SK-N-SH treated with all-trans-retinoic acid at 6 μM for 48 hours (cell line): ENCODE results near the gene GRB14.

Experiments used
- ATAC-seq: fragments of 200-7000 bp; cut with Tn5 transposase; 3 replicates; pipeline ENCODE4 v1.9.1; 2020; ENCODE audit warnings: mild to moderate bottlenecking, moderate library complexity
- ARNTL ChIP-seq: fragments of 450-650 bp; formaldehyde crosslinking; IDR thresholded peaks from 2 replicates; pipeline ENCODE4 v1.5.0; 2020; ENCODE audit warnings: low read depth, mild to moderate bottlenecking, moderate library complexity, borderline replicate concordance
- BACH2 ChIP-seq: fragments of 250-450 bp; sonication (Bioruptor Pico); IDR thresholded peaks from 2 replicates; pipeline ENCODE4 v1.9.0; 2021; ENCODE audit warnings: mild to moderate bottlenecking, borderline replicate concordance
- CSDC2 ChIP-seq: fragments of 250-450 bp; sonication (Bioruptor Pico); IDR thresholded peaks from 2 replicates; pipeline ENCODE4 v1.5.0; 2020; ENCODE audit warnings: mild to moderate bottlenecking, moderate library complexity
- ESRRG ChIP-seq: fragments of 250-450 bp; sonication (Bioruptor Pico); IDR thresholded peaks from 2 replicates; pipeline ENCODE4 v1.6.1; 2021; ENCODE audit warnings: mild to moderate bottlenecking
- GLIS3 ChIP-seq: fragments of 250-450 bp; sonication (Bioruptor Pico); IDR thresholded peaks from 2 replicates; pipeline ENCODE4 v1.5.0; 2020; ENCODE audit warnings: mild to moderate bottlenecking, moderate library complexity
- ISL1 ChIP-seq: fragments of 250-450 bp; sonication (Bioruptor Pico); IDR thresholded peaks from 2 replicates; pipeline ENCODE4 v2.1.2; 2022; ENCODE audit warnings: mild to moderate bottlenecking, moderate library complexity
- OSR1 ChIP-seq: fragments of 250-450 bp; sonication (Bioruptor Pico); IDR thresholded peaks from 2 replicates; pipeline ENCODE4 v1.8.0; 2022; ENCODE audit warnings: moderate library complexity, mild to moderate bottlenecking, inconsistent platforms
- PPARA ChIP-seq: fragments of 250-450 bp; sonication (Bioruptor Pico); IDR thresholded peaks from 2 replicates; pipeline ENCODE4 v1.5.0; 2020; ENCODE audit warnings: mild to moderate bottlenecking, borderline replicate concordance
- RARB ChIP-seq: fragments of 250-450 bp; sonication (Bioruptor Pico); IDR thresholded peaks from 2 replicates; pipeline ENCODE4 v1.8.0; 2021; ENCODE audit warnings: mild to moderate bottlenecking, moderate library complexity
- SNAI2 ChIP-seq: fragments of 250-450 bp; sonication (Bioruptor Pico); IDR thresholded peaks from 2 replicates; pipeline ENCODE4 v1.5.0; 2020; ENCODE audit warnings: mild to moderate bottlenecking, moderate library complexity
- TOX ChIP-seq: fragments of 250-450 bp; sonication (Bioruptor Pico); IDR thresholded peaks from 2 replicates; pipeline ENCODE4 v1.8.0; 2021; ENCODE audit warnings: mild to moderate bottlenecking, moderate library complexity, borderline replicate concordance
- ZC3H10 ChIP-seq: fragments of 250-450 bp; sonication (Bioruptor Pico); IDR thresholded peaks from 2 replicates; pipeline ENCODE4 v1.5.1; 2021; ENCODE audit warnings: mild to moderate bottlenecking, moderate library complexity
- ZFP3 ChIP-seq: fragments of 250-450 bp; sonication (Bioruptor Pico); IDR thresholded peaks from 2 replicates; pipeline ENCODE4 v1.5.0; 2020; ENCODE audit warnings: mild to moderate bottlenecking, moderate library complexity
- ZFP30 ChIP-seq: fragments of 450-650 bp; formaldehyde crosslinking; IDR thresholded peaks from 2 replicates; pipeline ENCODE4 v1.5.0; 2022; ENCODE audit warnings: mild to moderate bottlenecking, moderate library complexity
- ZNF70 ChIP-seq: fragments of 450-650 bp; formaldehyde crosslinking; IDR thresholded peaks from 2 replicates; pipeline ENCODE4 v1.5.0; 2020; ENCODE audit warnings: mild to moderate bottlenecking, moderate library complexity
- ZNF8 ChIP-seq: fragments of 450-650 bp; formaldehyde crosslinking; IDR thresholded peaks from 2 replicates; pipeline ENCODE4 v1.5.0; 2020; ENCODE audit warnings: mild to moderate bottlenecking, moderate library complexity
- TF ChIP-seq, protein P1 (sequence below): fragments of 250-450 bp; sonication (Bioruptor Pico); IDR thresholded peaks from 2 replicates; pipeline ENCODE4 v1.8.0; 2021; ENCODE audit warnings: low read depth, mild to moderate bottlenecking, moderate library complexity, borderline replicate concordance
- TF ChIP-seq, protein P2 (sequence below): fragments of 250-450 bp; sonication (Bioruptor Pico); IDR thresholded peaks from 2 replicates; pipeline ENCODE4 v1.5.1; 2021; ENCODE audit warnings: mild to moderate bottlenecking, moderate library complexity
- TF ChIP-seq, protein P3 (sequence below): fragments of 250-450 bp; sonication (Bioruptor Pico); IDR thresholded peaks from 2 replicates; pipeline ENCODE4 v1.5.1; 2020; ENCODE audit warnings: low read depth, mild to moderate bottlenecking, moderate library complexity
- TF ChIP-seq, protein P4 (sequence below): fragments of 250-450 bp; sonication (Bioruptor Pico); IDR thresholded peaks from 2 replicates; pipeline ENCODE4 v1.8.0; 2020; ENCODE audit warnings: mild to moderate bottlenecking, moderate library complexity, borderline replicate concordance
- TF ChIP-seq, protein P5 (sequence below): fragments of 250-450 bp; sonication (Bioruptor Pico); IDR thresholded peaks from 2 replicates; pipeline ENCODE4 v1.5.0; 2020; ENCODE audit warnings: mild to moderate bottlenecking, moderate library complexity

GRB14 gene

DNA sequence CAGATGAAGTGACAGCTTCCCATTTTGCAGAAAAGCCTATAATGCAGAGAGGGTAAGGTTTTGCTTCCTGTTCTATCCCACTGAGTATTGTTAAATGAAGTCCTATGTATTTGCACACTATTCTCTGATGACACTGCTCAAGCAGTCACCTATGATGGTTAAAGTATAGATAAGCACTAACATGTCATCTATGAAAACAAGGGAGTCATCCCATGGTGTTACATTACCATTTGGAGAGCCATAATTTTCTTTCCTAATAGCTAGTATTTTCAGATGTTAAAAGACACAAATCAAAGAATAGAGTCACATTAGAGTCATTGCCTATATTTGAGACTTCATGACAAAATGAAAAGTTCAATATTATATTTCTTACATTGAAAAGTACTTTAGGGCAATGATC is 42.8 kb upstream of the GRB14 start:
- TF ChIP-seq ISL1 (no peak), ARNTL (CRISPR knock-in tag) (no peak), PPARA (CRISPR knock-in tag) (no peak), ZNF70 (CRISPR knock-in tag) (no peak), SNAI2 (no peak), ZNF8 (CRISPR knock-in tag) (no peak), BACH2 (CRISPR knock-in tag) (no peak), OSR1 (CRISPR knock-in tag) (no peak), ZC3H10 (CRISPR knock-in tag) (no peak), ZFP3 (CRISPR knock-in tag) (no peak), ESRRG (CRISPR knock-in tag) (no peak)
- TF ChIP-seq, protein P1, sequence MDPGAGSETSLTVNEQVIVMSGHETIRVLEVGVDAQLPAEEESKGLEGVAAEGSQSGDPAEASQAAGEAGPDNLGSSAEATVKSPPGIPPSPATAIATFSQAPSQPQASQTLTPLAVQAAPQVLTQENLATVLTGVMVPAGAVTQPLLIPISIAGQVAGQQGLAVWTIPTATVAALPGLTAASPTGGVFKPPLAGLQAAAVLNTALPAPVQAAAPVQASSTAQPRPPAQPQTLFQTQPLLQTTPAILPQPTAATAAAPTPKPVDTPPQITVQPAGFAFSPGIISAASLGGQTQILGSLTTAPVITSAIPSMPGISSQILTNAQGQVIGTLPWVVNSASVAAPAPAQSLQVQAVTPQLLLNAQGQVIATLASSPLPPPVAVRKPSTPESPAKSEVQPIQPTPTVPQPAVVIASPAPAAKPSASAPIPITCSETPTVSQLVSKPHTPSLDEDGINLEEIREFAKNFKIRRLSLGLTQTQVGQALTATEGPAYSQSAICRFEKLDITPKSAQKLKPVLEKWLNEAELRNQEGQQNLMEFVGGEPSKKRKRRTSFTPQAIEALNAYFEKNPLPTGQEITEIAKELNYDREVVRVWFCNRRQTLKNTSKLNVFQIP (CRISPR knock-in tag) = no peak
- TF ChIP-seq, protein P2, sequence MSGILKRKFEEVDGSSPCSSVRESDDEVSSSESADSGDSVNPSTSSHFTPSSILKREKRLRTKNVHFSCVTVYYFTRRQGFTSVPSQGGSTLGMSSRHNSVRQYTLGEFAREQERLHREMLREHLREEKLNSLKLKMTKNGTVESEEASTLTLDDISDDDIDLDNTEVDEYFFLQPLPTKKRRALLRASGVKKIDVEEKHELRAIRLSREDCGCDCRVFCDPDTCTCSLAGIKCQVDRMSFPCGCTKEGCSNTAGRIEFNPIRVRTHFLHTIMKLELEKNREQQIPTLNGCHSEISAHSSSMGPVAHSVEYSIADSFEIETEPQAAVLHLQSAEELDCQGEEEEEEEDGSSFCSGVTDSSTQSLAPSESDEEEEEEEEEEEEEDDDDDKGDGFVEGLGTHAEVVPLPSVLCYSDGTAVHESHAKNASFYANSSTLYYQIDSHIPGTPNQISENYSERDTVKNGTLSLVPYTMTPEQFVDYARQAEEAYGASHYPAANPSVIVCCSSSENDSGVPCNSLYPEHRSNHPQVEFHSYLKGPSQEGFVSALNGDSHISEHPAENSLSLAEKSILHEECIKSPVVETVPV (CRISPR knock-in tag) = no peak
- TF ChIP-seq, protein P3, sequence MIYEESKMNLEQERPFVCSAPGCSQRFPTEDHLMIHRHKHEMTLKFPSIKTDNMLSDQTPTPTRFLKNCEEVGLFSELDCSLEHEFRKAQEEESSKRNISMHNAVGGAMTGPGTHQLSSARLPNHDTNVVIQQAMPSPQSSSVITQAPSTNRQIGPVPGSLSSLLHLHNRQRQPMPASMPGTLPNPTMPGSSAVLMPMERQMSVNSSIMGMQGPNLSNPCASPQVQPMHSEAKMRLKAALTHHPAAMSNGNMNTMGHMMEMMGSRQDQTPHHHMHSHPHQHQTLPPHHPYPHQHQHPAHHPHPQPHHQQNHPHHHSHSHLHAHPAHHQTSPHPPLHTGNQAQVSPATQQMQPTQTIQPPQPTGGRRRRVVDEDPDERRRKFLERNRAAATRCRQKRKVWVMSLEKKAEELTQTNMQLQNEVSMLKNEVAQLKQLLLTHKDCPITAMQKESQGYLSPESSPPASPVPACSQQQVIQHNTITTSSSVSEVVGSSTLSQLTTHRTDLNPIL (CRISPR knock-in tag) = no peak
- TF ChIP-seq, protein P4, sequence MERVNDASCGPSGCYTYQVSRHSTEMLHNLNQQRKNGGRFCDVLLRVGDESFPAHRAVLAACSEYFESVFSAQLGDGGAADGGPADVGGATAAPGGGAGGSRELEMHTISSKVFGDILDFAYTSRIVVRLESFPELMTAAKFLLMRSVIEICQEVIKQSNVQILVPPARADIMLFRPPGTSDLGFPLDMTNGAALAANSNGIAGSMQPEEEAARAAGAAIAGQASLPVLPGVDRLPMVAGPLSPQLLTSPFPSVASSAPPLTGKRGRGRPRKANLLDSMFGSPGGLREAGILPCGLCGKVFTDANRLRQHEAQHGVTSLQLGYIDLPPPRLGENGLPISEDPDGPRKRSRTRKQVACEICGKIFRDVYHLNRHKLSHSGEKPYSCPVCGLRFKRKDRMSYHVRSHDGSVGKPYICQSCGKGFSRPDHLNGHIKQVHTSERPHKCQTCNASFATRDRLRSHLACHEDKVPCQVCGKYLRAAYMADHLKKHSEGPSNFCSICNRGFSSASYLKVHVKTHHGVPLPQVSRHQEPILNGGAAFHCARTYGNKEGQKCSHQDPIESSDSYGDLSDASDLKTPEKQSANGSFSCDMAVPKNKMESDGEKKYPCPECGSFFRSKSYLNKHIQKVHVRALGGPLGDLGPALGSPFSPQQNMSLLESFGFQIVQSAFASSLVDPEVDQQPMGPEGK (CRISPR knock-in tag) = no peak
- TF ChIP-seq, protein P5, sequence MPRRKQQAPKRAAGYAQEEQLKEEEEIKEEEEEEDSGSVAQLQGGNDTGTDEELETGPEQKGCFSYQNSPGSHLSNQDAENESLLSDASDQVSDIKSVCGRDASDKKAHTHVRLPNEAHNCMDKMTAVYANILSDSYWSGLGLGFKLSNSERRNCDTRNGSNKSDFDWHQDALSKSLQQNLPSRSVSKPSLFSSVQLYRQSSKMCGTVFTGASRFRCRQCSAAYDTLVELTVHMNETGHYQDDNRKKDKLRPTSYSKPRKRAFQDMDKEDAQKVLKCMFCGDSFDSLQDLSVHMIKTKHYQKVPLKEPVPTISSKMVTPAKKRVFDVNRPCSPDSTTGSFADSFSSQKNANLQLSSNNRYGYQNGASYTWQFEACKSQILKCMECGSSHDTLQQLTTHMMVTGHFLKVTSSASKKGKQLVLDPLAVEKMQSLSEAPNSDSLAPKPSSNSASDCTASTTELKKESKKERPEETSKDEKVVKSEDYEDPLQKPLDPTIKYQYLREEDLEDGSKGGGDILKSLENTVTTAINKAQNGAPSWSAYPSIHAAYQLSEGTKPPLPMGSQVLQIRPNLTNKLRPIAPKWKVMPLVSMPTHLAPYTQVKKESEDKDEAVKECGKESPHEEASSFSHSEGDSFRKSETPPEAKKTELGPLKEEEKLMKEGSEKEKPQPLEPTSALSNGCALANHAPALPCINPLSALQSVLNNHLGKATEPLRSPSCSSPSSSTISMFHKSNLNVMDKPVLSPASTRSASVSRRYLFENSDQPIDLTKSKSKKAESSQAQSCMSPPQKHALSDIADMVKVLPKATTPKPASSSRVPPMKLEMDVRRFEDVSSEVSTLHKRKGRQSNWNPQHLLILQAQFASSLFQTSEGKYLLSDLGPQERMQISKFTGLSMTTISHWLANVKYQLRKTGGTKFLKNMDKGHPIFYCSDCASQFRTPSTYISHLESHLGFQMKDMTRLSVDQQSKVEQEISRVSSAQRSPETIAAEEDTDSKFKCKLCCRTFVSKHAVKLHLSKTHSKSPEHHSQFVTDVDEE (CRISPR knock-in tag) = no peak

DNA sequence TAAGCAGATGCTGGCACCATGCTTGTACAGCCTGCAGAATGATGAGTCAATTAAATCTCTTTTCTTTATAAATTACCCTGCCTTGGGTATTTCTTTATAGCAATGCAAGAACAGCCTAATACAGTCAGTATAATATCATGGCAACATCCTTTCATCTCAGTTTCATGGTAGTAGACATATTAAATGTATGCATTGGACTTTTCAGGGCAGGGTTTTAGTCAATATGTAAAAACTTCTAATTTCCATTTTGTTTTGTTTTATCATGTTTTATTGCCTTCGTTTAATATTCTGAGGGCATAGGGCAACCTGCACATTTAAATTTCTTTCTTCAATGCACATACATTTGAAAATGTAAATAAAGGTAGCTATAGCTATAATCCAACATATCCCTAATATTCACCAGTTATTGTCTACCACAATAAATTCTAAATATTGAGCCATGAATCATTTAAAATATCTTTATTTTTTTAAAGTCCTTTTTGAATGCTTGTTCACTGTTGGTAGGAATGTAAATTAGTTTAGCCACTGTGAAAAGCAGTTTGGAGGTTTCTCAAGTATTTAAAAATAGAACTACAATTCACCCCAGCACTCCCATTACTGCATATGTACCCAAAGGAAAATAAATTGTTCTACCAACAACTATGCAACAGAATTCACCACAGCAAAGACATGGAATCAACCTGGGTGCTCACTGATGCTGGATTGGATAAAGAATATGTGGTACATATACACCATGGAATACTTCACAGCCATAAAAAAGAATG is 41.8 kb upstream of the GRB14 start:
- no peak for TF ChIP-seq ISL1
- no peak for TF ChIP-seq TOX
- TF ChIP-seq ZFP30 (CRISPR knock-in tag) = no peak
- no peak for TF ChIP-seq GLIS3 (CRISPR knock-in tag)
- TF ChIP-seq SNAI2 = no peak
- no peak for TF ChIP-seq CSDC2
- TF ChIP-seq, protein P5 (CRISPR knock-in tag) = no peak
- no peak for TF ChIP-seq RARB (CRISPR knock-in tag)
- TF ChIP-seq ZNF8 (CRISPR knock-in tag) = no peak
- ATAC-seq = no peak

More for the DNA sequence above, 42.8 kb upstream of the GRB14 start:
- no peak for ATAC-seq
